ENCODE measurements around the gene APOA1. TPM values are rescaled to one million over a fixed set of nuclear protein-coding genes. Genes with fewer than 3 reads are reported as not detected.

The APOA1 gene
- total RNA-seq, 4 donors from 2014 or later, result 1.2 to 11.6 (median 2.9) TPM; not detected in 1

DNA sequence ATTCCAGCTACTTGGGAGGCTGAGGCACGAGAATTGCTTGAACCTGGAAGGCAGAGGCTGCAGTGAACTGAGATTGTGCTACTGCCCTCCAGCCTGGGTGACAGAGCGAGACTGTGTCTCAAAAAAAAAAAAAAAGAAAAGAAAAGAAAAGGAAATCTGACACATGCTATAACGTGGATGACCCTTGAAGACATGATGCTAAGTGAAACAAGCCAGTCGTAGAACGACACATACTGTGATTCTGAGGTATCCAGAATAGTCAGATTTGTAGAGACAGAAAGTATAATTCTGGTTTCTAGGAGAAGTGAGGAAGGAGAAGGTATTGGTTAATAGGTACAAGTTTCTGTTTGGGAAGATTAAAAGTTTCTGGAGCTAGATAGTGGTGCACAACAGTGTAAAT lies 39.1 kb downstream of the APOA1 start:
- no peaks in the 10 kb centered on the region for H3K36me3 ChIP-seq
- DNase-seq (ENCODE audit: low spot score in 2 of 2), result no peak
- TF ChIP-seq POLR2A (IDR thresholded peaks at IDR 0.05) (no peak), EP300 (IDR thresholded peaks at IDR 0.05) (no peak), POLR2AphosphoS5 (IDR thresholded peaks at IDR 0.05) (no peak)
- TF ChIP-seq, protein P1, sequence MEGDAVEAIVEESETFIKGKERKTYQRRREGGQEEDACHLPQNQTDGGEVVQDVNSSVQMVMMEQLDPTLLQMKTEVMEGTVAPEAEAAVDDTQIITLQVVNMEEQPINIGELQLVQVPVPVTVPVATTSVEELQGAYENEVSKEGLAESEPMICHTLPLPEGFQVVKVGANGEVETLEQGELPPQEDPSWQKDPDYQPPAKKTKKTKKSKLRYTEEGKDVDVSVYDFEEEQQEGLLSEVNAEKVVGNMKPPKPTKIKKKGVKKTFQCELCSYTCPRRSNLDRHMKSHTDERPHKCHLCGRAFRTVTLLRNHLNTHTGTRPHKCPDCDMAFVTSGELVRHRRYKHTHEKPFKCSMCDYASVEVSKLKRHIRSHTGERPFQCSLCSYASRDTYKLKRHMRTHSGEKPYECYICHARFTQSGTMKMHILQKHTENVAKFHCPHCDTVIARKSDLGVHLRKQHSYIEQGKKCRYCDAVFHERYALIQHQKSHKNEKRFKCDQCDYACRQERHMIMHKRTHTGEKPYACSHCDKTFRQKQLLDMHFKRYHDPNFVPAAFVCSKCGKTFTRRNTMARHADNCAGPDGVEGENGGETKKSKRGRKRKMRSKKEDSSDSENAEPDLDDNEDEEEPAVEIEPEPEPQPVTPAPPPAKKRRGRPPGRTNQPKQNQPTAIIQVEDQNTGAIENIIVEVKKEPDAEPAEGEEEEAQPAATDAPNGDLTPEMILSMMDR (IDR thresholded peaks at IDR 0.05), result no peak
- H3K27ac ChIP-seq, result no peak overlapping the region
- H3K9me3 ChIP-seq, result no peaks in the 10 kb centered on the region
- no peaks in the 10 kb centered on the region for H3K4me1 ChIP-seq
- WGBS, result 79% methylated on average over 5 of the region's 5 CpGs
- H3K27me3 ChIP-seq, result no peaks in the 10 kb centered on the region
- H3K4me3 ChIP-seq, result no peak overlapping the region

GRCh38 chr11:116797816-116798215 lies 39.6 kb downstream of the APOA1 start:
- Histone ChIP-seq H3K4me3 (no peak overlapping the region), H3K27ac (no peak overlapping the region), H3K27me3 (no peaks in the 10 kb centered on the region), H3K9me3 (no peaks in the 10 kb centered on the region), H3K4me1 (no peaks in the 10 kb centered on the region), H3K36me3 (no peaks in the 10 kb centered on the region)
- TF ChIP-seq EP300 (IDR thresholded peaks at IDR 0.05) (no peak), POLR2AphosphoS5 (IDR thresholded peaks at IDR 0.05) (no peak)
- WGBS, result 85% methylated on average over 5 of the region's 5 CpGs
- DNase-seq (ENCODE audit: low spot score in 2 of 2), result no peak

DNA sequence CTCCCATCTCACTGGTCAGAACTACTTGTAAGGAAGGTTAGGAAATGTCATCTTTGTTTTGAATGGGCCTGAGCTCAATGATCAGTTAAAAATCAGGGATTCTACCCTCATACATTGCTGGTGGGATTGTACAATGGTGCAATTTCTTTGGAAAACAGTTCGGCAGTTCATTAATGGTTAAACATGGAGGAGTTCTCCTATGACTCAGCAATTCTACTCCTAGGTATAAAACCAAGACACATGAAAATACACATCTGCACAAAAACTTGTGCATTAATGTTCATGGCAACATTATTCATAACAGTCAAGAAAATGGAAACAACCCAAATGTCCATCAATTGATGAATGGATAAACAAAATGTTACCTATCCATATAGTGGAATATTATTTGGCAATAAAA lies 40.9 kb downstream of the APOA1 start:
- Histone ChIP-seq H3K4me3 (no peak overlapping the region), H3K27me3 (no peaks in the 10 kb centered on the region), H3K4me1 (peaks cover under 1% of the 10 kb centered on the region), H3K9me3 (no peaks in the 10 kb centered on the region), H3K36me3 (no peaks in the 10 kb centered on the region), H3K27ac (no peak overlapping the region)
- WGBS, result 96% methylated on average over 1 of the region's 1 CpG
- DNase-seq (ENCODE audit: low spot score in 2 of 2), result no peak
- TF ChIP-seq EP300 (IDR thresholded peaks at IDR 0.05), result no peak
- TF ChIP-seq POLR2AphosphoS5 (IDR thresholded peaks at IDR 0.05), result no peak
- no peak for TF ChIP-seq POLR2A (IDR thresholded peaks at IDR 0.05)
- TF ChIP-seq, protein P1 (IDR thresholded peaks at IDR 0.05), result no peak

DNA sequence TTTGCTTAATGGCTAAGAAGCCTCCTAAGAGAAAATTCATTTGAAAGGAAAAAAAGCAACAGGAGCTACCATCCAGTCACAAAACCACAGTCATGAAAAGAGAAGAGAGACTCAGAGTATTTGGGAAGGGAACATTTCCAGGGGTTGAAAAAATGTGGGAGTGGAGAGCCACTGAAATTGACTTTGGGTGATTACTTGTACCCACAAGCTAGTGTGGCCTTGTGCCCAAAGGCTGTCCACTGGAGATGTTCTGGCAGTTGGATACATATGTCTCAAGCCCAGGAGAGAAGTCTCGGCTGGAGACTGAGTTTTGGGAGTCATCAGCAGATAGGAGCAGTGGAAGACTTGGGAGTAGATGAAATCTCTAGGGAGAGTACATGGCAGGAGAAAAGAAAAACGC lies 42.6 kb downstream of the APOA1 start:
- Histone ChIP-seq H3K9me3 (no peaks in the 10 kb centered on the region), H3K36me3 (no peaks in the 10 kb centered on the region), H3K4me3 (no peak overlapping the region), H3K27ac (no peak overlapping the region), H3K4me1 (peaks cover 7% of the 10 kb centered on the region), H3K27me3 (peaks cover 2% of the 10 kb centered on the region)
- WGBS, result 89% methylated on average over 2 of the region's 2 CpGs
- DNase-seq (ENCODE audit: low spot score in 2 of 2), result no peak
- TF ChIP-seq POLR2AphosphoS5 (IDR thresholded peaks at IDR 0.05), result no peak
- no peak for TF ChIP-seq POLR2A (IDR thresholded peaks at IDR 0.05)
- TF ChIP-seq EP300 (IDR thresholded peaks at IDR 0.05), result no peak
- TF ChIP-seq, protein P1 (IDR thresholded peaks at IDR 0.05), result no peak

GRCh38 chr11:116793772-116794097 lies 43.7 kb downstream of the APOA1 start:
- TF ChIP-seq EP300 (IDR thresholded peaks at IDR 0.05) (no peak), POLR2A (IDR thresholded peaks at IDR 0.05) (no peak), POLR2AphosphoS5 (IDR thresholded peaks at IDR 0.05) (no peak)
- TF ChIP-seq, protein P1 (IDR thresholded peaks at IDR 0.05), result no peak
- Histone ChIP-seq H3K4me3 (no peak overlapping the region), H3K4me1 (peaks cover 7% of the 10 kb centered on the region), H3K27ac (no peak overlapping the region), H3K36me3 (no peaks in the 10 kb centered on the region), H3K9me3 (no peaks in the 10 kb centered on the region), H3K27me3 (peaks cover 2% of the 10 kb centered on the region)
- WGBS, result 95% methylated on average over 1 of the region's 1 CpG
- DNase-seq (ENCODE audit: low spot score in 2 of 2), result no peak
